H1 (cell line): ENCODE results near the gene RAD51B. TPM values are rescaled to one million over a fixed set of nuclear protein-coding genes. Genes with fewer than 3 reads are reported as not detected.

ENCODE experiments used
- CTCF ChIA-PET: fragments of 300-600 bp; sonication (Branson Sonifier 250); formaldehyde crosslinking; loops from one replicate; lab custom pipeline; 2021; ENCODE audit not compliant: partially characterized antibody; lab: Charles Lee
- POLR2A ChIA-PET: fragments of 300-600 bp; sonication (Branson Sonifier 250); formaldehyde crosslinking; loops from one replicate; lab custom pipeline; 2021; ENCODE audit warnings: inconsistent platforms; ENCODE audit not compliant: partially characterized antibody; lab: Charles Lee
- DNase-seq, 2 experiments: peaks; one replicate each; pipeline versions ENCODE4 v3.0.0 to v3.0.0-alpha.2; 2010 to 2022; ENCODE audit warnings: low spot score in 2 of 2, low read depth in 1 of 2, mixed read lengths in 1 of 2
- FAIRE-seq: peaks from 2 replicates; lab custom pipeline; 2011; peaks lifted over from hg19 to GRCh38; lab: Jason Lieb, UNC
- H2AFZ ChIP-seq: 2 replicates; pipeline ENCODE4 v1.8.1; 2012; ENCODE audit warnings: low read length, inconsistent platforms
- H2AK5ac ChIP-seq: 2 replicates; pipeline ENCODE4 v1.6.1; 2013; ENCODE audit warnings: low read depth, low read length
- H2BK120ac ChIP-seq: replicated peaks from 2 replicates; pipeline ENCODE3; 2013; ENCODE audit warnings: low read depth, low read length, inconsistent platforms
- H2BK12ac ChIP-seq: 2 replicates; pipeline ENCODE4 v1.6.1; 2013; ENCODE audit warnings: low read depth, low read length
- H2BK15ac ChIP-seq: 2 replicates; pipeline ENCODE4 v1.6.1; 2013; ENCODE audit warnings: low read length
- H2BK20ac ChIP-seq: 2 replicates; pipeline ENCODE4 v1.6.1; 2013; ENCODE audit warnings: low read length
- H2BK5ac ChIP-seq: 2 replicates; pipeline ENCODE4 v1.6.1; 2013; ENCODE audit warnings: low read depth, low read length
- H3K14ac ChIP-seq: 2 replicates; pipeline ENCODE4 v1.6.1; 2013; ENCODE audit warnings: inconsistent platforms; ENCODE audit not compliant: insufficient read length
- H3K18ac ChIP-seq: 2 replicates; pipeline ENCODE4 v1.6.1; 2013; ENCODE audit warnings: low read length; ENCODE audit errors: extremely low read depth
- H3K23ac ChIP-seq: 2 replicates; pipeline ENCODE4 v1.6.1; 2013; ENCODE audit warnings: inconsistent platforms; ENCODE audit not compliant: insufficient read length
- H3K23me2 ChIP-seq: 2 replicates; pipeline ENCODE4 v1.6.1; 2013; ENCODE audit warnings: low read depth, low read length
- H3K27ac ChIP-seq: 2 replicates; pipeline ENCODE4 v1.6.1; 2011; ENCODE audit warnings: low read depth, low read length, inconsistent platforms
- H3K27me3 ChIP-seq, 4 experiments: replicated peaks in 1 of 4; 1 replicate in 1 of 4; 2 replicates in 3 of 4; pipeline versions ENCODE4 v1.6.1 to v1.8.1; 2011 to 2013; ENCODE audit warnings: low read length in 3 of 4, mild to moderate bottlenecking in 3 of 4, inconsistent platforms in 2 of 4, mixed read lengths in 2 of 4, moderate library complexity in 1 of 4; ENCODE audit not compliant: control insufficient read depth in 3 of 4, insufficient read depth in 3 of 4; ENCODE audit errors: extremely low read depth in 1 of 4
- H3K36me3 ChIP-seq, 4 experiments: 2 replicates each; pipeline versions ENCODE4 v1.6.1 to v1.8.1; 2011 to 2013; ENCODE audit warnings: mild to moderate bottlenecking in 4 of 4, low read length in 3 of 4, moderate library complexity in 2 of 4, control low read depth in 1 of 4, inconsistent platforms in 1 of 4; ENCODE audit not compliant: insufficient read depth in 4 of 4, control insufficient read depth in 2 of 4
- H3K4ac ChIP-seq: replicated peaks from 2 replicates; pipeline ENCODE3; 2013; ENCODE audit warnings: low read length, low read depth, mixed read lengths, inconsistent platforms; ENCODE audit not compliant: insufficient read length
- H3K4me1 ChIP-seq, 4 experiments: replicated peaks in 1 of 4; 1 replicate in 1 of 4; 2 replicates in 3 of 4; pipeline versions ENCODE4 v1.6.1 to v1.8.1; 2011 to 2013; ENCODE audit warnings: low read length in 3 of 4, inconsistent platforms in 2 of 4, mixed read lengths in 1 of 4; ENCODE audit not compliant: insufficient read depth in 4 of 4, control insufficient read depth in 3 of 4
- H3K4me2 ChIP-seq, 2 experiments: 2 replicates each; pipeline versions ENCODE4 v1.6.1 to v1.8.1; 2011 to 2013; ENCODE audit warnings: low read depth in 2 of 2, low read length in 2 of 2, control low read depth in 1 of 2, inconsistent platforms in 1 of 2, mild to moderate bottlenecking in 1 of 2; ENCODE audit not compliant: insufficient read depth in 1 of 2
- H3K4me3 ChIP-seq, 4 experiments: fragments of 200-600, 300-600 bp in 1 of 4; sonication (generic), shearing (Covaris generic), sonication (Bioruptor Twin) in 1 of 4; 2 replicates each; pipeline versions ENCODE4 v1.5.1 to v1.8.1; 2011 to 2016; ENCODE audit warnings: low read length in 4 of 4, low read depth in 3 of 4, control low read depth in 2 of 4, inconsistent platforms in 2 of 4, mild to moderate bottlenecking in 2 of 4, mixed read lengths in 1 of 4, moderate library complexity in 1 of 4; ENCODE audit not compliant: insufficient read depth in 2 of 4; ENCODE audit errors: extremely low read depth in 1 of 4
- H3K56ac ChIP-seq: replicated peaks from 2 replicates; pipeline ENCODE3; 2013; ENCODE audit warnings: low read depth, mild to moderate bottlenecking, mixed read lengths, low read length, inconsistent platforms; ENCODE audit not compliant: insufficient read length
- H3K79me1 ChIP-seq: 2 replicates; pipeline ENCODE4 v1.6.1; 2013; ENCODE audit warnings: low read depth, low read length, control low read depth
- H3K79me2 ChIP-seq, 2 experiments: 2 replicates each; pipeline versions ENCODE4 v1.6.1 to v1.8.1; 2012 to 2013; ENCODE audit warnings: low read length in 2 of 2, mild to moderate bottlenecking in 2 of 2, inconsistent platforms in 1 of 2; ENCODE audit not compliant: insufficient read depth in 2 of 2, control insufficient read depth in 1 of 2
- H3K9ac ChIP-seq, 4 experiments: replicated peaks in 1 of 4; 1 replicate in 1 of 4; 2 replicates in 3 of 4; pipeline versions ENCODE4 v1.6.1 to v1.8.1; 2011 to 2013; ENCODE audit warnings: low read depth in 3 of 4, low read length in 3 of 4, control low read depth in 2 of 4, mild to moderate bottlenecking in 2 of 4, moderate library complexity in 2 of 4, inconsistent platforms in 1 of 4; ENCODE audit errors: extremely low read depth in 1 of 4
- H3K9me3 ChIP-seq, 2 experiments: 2 replicates each; pipeline versions ENCODE4 v1.6.1 to v1.8.1; 2012 to 2013; ENCODE audit warnings: mild to moderate bottlenecking in 2 of 2, moderate library complexity in 2 of 2, control low read depth in 1 of 2, inconsistent platforms in 1 of 2, low read depth in 1 of 2, low read length in 1 of 2, mixed read lengths in 1 of 2; ENCODE audit not compliant: insufficient read depth in 2 of 2
- H4K20me1 ChIP-seq, 2 experiments: replicated peaks in 1 of 2; 2 replicates each; pipeline versions ENCODE3 to v1.8.1; 2011 to 2013; ENCODE audit warnings: inconsistent platforms in 2 of 2, low read length in 2 of 2, mild to moderate bottlenecking in 1 of 2; ENCODE audit not compliant: insufficient read depth in 2 of 2, control insufficient read depth in 1 of 2
- H4K5ac ChIP-seq: 2 replicates; pipeline ENCODE4 v1.6.1; 2013; ENCODE audit warnings: low read length, low read depth, mixed read lengths, inconsistent platforms; ENCODE audit not compliant: insufficient read length
- H4K8ac ChIP-seq: 2 replicates; pipeline ENCODE4 v1.8.0; 2013; ENCODE audit warnings: mild to moderate bottlenecking, moderate library complexity, low read length, inconsistent platforms; ENCODE audit not compliant: insufficient read depth; ENCODE audit errors: extremely low read depth
- H4K91ac ChIP-seq: replicated peaks from 2 replicates; pipeline ENCODE3; 2013; ENCODE audit warnings: low read length, mixed read lengths, inconsistent platforms; ENCODE audit not compliant: insufficient read length
- CBX8 ChIP-seq: fragments of 300-800, 300-1000 bp; sonication (generic); IDR thresholded peaks from 2 replicates; pipeline ENCODE4 v1.7.1; 2016; ENCODE audit warnings: low read depth, low read length, borderline replicate concordance
- CTBP2 ChIP-seq: IDR thresholded peaks from 2 replicates; pipeline ENCODE4 v1.7.0; 2011; ENCODE audit warnings: borderline replicate concordance, mild to moderate bottlenecking, moderate library complexity, mixed read lengths, low read length; ENCODE audit not compliant: insufficient read depth, insufficient read length
- EGR1 ChIP-seq: IDR thresholded peaks from 2 replicates; pipeline ENCODE4 v1.6.1; 2011; ENCODE audit warnings: low read depth, low read length, borderline replicate concordance
- GABPA ChIP-seq: IDR thresholded peaks from 2 replicates; pipeline ENCODE4 v1.6.1; 2011; ENCODE audit warnings: mild to moderate bottlenecking, low read length, moderate library complexity, borderline replicate concordance; ENCODE audit not compliant: insufficient read depth
- NANOG ChIP-seq: IDR thresholded peaks from 2 replicates; pipeline ENCODE4 v1.6.1; 2011; ENCODE audit warnings: low read length, low read depth, mild to moderate bottlenecking, inconsistent platforms; ENCODE audit not compliant: insufficient read depth, poor library complexity, severe bottlenecking
- RAD21 ChIP-seq, 2 experiments: IDR thresholded peaks in 1 of 2; conservative IDR thresholded peaks in 1 of 2; 2 replicates each; pipeline ENCODE4 v1.6.1; 2011; ENCODE audit warnings: low read depth in 2 of 2, low read length in 2 of 2, improper control_type of control experiment in 1 of 2, inconsistent platforms in 1 of 2, mild to moderate bottlenecking in 1 of 2, moderate library complexity in 1 of 2
- RNF2 ChIP-seq: fragments of 200-900, 300-1000 bp; sonication (generic); IDR thresholded peaks from 2 replicates; pipeline ENCODE4 v1.7.1; 2016; ENCODE audit warnings: borderline replicate concordance, low read depth, mild to moderate bottlenecking, antibody characterized with exemption, low read length; ENCODE audit not compliant: poor library complexity, severe bottlenecking; ENCODE audit errors: missing control alignments
- RXRA ChIP-seq: IDR thresholded peaks from 2 replicates; pipeline ENCODE4 v1.6.1; 2011; ENCODE audit warnings: low read depth, mild to moderate bottlenecking, low read length, moderate library complexity; ENCODE audit not compliant: insufficient read depth
- SP1 ChIP-seq: IDR thresholded peaks from 2 replicates; pipeline ENCODE4 v1.6.1; 2011; ENCODE audit warnings: low read depth, low read length
- TEAD4 ChIP-seq: IDR thresholded peaks from 2 replicates; pipeline ENCODE4 v1.6.1; 2012; ENCODE audit warnings: low read depth, low read length, inconsistent platforms, mixed read lengths
- WGBS, 2 experiments: shearing (Covaris generic) in 1 of 2; methylation state at CpG; one replicate each; pipeline versions ENCODE4 v1.1.6 to v1.1.7; 2013 to 2015; ENCODE audit warnings: low lambda C conversion rate in 2 of 2, mixed read lengths in 2 of 2, inconsistent platforms in 1 of 2, low coverage in 1 of 2, missing lambda C conversion rate in 1 of 2; ENCODE audit not compliant: insufficient replicate concordance in 2 of 2, insufficient coverage in 1 of 2, insufficient read length in 1 of 2; ENCODE audit errors: extremely low coverage in 1 of 2, missing lambda C conversion rate in 1 of 2; 5-methylcytosine and 5-hydroxymethylcytosine counted together
- polyA plus RNA-seq, 7 experiments: library from polyadenylated mRNA; depleted of rRNA in 3 of 7; stranded (reverse) in 5 of 7; unstranded in 2 of 7; fragments of >200 nt in 5 of 7; fragments of 200-250 nt in 2 of 7; gene quantifications; 1 replicate in 5 of 7; 2 replicates in 1 of 7; 4 replicates in 1 of 7; pipeline versions ENCODE4 v1.2.1 to v1.2.3, GENCODE V29; 2011 to 2013; ENCODE audit warnings: missing spikeins in 2 of 7, mixed read lengths in 2 of 7
- total RNA-seq: library from RNA; stranded (reverse); fragmentation: NEBNext Ultra II Directional; extraction: Animal tissue kit (Norgen Biotek cat#: 25700); gene quantifications from 2 replicates; pipeline ENCODE4 v1.2.1, GENCODE V29; 2021

The RAD51B gene
- total and polyA plus RNA-seq, 2 of the 8 experiments (the other 6 are each of a cell fraction or from before 2014, with no cell fraction given), result 3.9 to 14.9 TPM

DNA sequence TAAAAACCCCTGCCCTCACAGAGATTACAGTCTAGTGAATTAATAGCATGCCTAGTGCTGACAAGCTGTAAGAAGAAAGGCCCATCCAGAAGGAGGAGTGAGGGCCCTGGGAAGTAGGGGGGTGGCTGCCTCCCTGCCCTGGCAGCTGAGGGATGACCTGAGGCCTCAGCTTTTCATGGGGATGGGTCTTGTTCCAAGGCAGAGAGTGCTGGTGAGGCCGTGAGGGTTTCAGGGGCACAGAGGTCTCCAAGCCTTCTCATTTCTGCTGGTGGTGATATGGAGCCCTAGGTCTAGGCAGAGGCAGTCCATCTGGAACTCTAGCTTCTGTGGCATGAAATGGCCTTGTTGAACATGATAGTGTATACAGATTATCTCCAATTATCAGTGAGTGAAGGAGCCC lies 858.9 kb downstream of the RAD51B start:
- Histone ChIP-seq H2BK15ac (no peak overlapping the region), H3K9me3 (no peaks in the 10 kb centered on the region; a peak in 1 of 4 replicates), H4K5ac (no peak overlapping the region), H4K8ac (no peak overlapping the region), H3K27ac (no peak overlapping the region), H2BK5ac (no peak overlapping the region), H3K36me3 (no peaks in the 10 kb centered on the region), H3K18ac (no peak overlapping the region), H3K4me2 (no peak overlapping the region), H3K14ac (no peak overlapping the region), H4K91ac (no peak overlapping the region), H3K79me1 (no peaks in the 10 kb centered on the region), H3K23me2 (no peaks in the 10 kb centered on the region), H3K27me3 (0 out of 7 replicates have a peak, but pooled peaks cover 0 to 1% (median 0%) of the 10 kb centered on the region in 4 experiments), H2BK12ac (no peak overlapping the region), H3K4me3 (no peak overlapping the region), H3K4me1 (peaks cover 0 to 7% (median 4%) of the 10 kb centered on the region in 4 experiments; a peak in 2 of 7 replicates), H2BK120ac (no peak overlapping the region), H3K56ac (no peak overlapping the region), H3K79me2 (no peaks in the 10 kb centered on the region; a peak in 1 of 4 replicates), H3K23ac (no peak overlapping the region), H3K4ac (no peak overlapping the region), H2AK5ac (no peak overlapping the region), H3K9ac (no peak overlapping the region), H2BK20ac (no peak overlapping the region), H4K20me1 (no peaks in the 10 kb centered on the region), H2AFZ (no peak overlapping the region)
- no peak for FAIRE-seq
- WGBS, 2 experiments, result 91% methylated on average over 1 of the region's 1 CpG; no CpG with 5 or more reads in 1 of the 2 experiments
- no peak for DNase-seq
- TF ChIP-seq NANOG (no peak), RXRA (no peak), EGR1 (no peak), CTBP2 (no peak), TEAD4 (no peak), CBX8 (no peak), RNF2 (no peak), RAD21 (IDR thresholded peaks at IDR 0.05 in 1 of 2, conservative IDR thresholded peaks at IDR 0.05 in 1 of 2; ENCODE audit: low read depth in 2 of 2, low read length in 2 of 2) (no peak), SP1 (no peak), GABPA (no peak)
- POLR2A ChIA-PET, result interaction anchor here (1.2 kb wide), 1 partner anchor 20 kb away, joined by 3 read pairs; no protein-coding TSS in a partner anchor
- CTCF ChIA-PET, result interaction anchor here (0.9 to 3.1 kb wide), 5 partner anchors 13 to 117 kb away, joined by 3 to 11 read pairs (median 5); no protein-coding TSS in a partner anchor
